ENCODE data around the gene TAF1. TPM values are rescaled to one million over a fixed set of nuclear protein-coding genes. Genes with fewer than 3 reads are reported as not detected.

TAF1 gene
- polyA plus RNA-seq, 1 of the 3 experiments (the other 2 are of a cell fraction), result 25.0 TPM

- no peak overlapping the region for H3K9ac ChIP-seq
- no peaks in the 10 kb centered on the region for H4K20me1 ChIP-seq (ENCODE audit: insufficient read depth)
- no peaks in the 10 kb centered on the region for H3K36me3 ChIP-seq (replicated peaks in 1 of 2; ENCODE audit: control insufficient read depth in 1 of 2, insufficient read depth in 2 of 2, low read length in 1 of 2)
- CTCF ChIA-PET, result no interaction called here
- H3K9me3 ChIP-seq, result no peaks in the 10 kb centered on the region
- TF ChIP-seq, protein P1, sequence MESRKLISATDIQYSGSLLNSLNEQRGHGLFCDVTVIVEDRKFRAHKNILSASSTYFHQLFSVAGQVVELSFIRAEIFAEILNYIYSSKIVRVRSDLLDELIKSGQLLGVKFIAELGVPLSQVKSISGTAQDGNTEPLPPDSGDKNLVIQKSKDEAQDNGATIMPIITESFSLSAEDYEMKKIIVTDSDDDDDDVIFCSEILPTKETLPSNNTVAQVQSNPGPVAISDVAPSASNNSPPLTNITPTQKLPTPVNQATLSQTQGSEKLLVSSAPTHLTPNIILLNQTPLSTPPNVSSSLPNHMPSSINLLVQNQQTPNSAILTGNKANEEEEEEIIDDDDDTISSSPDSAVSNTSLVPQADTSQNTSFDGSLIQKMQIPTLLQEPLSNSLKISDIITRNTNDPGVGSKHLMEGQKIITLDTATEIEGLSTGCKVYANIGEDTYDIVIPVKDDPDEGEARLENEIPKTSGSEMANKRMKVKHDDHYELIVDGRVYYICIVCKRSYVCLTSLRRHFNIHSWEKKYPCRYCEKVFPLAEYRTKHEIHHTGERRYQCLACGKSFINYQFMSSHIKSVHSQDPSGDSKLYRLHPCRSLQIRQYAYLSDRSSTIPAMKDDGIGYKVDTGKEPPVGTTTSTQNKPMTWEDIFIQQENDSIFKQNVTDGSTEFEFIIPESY (IDR thresholded peaks at IDR 0.05; ENCODE audit: borderline replicate concordance, low read depth), result no peak
- no peak for TF ChIP-seq USF2 (IDR thresholded peaks at IDR 0.05; ENCODE audit: borderline replicate concordance, low read depth, low read length)
- no peak for TF ChIP-seq EZH2phosphoT487 (IDR thresholded peaks at IDR 0.05; ENCODE audit: borderline replicate concordance, low read depth)
- TF ChIP-seq JUND (IDR thresholded peaks at IDR 0.05), result no peak
- no peak for TF ChIP-seq RAD21 (IDR thresholded peaks at IDR 0.05; ENCODE audit: low read length)
- no peak for TF ChIP-seq TEAD4 (IDR thresholded peaks at IDR 0.05; ENCODE audit: borderline replicate concordance, insufficient read depth)
- TF ChIP-seq NRF1 (IDR thresholded peaks at IDR 0.05; ENCODE audit: low read depth, low read length), result no peak
- TF ChIP-seq IRF3 (IDR thresholded peaks at IDR 0.05; ENCODE audit: low read depth, low read length), result no peak
- TF ChIP-seq RCOR1 (IDR thresholded peaks at IDR 0.05; ENCODE audit: low read length), result no peak
- TF ChIP-seq MXI1 (IDR thresholded peaks at IDR 0.05; ENCODE audit: low read depth, low read length), result no peak
- TF ChIP-seq GATA2 (CRISPR knock-in tag; IDR thresholded peaks at IDR 0.05), result no peak
- TF ChIP-seq FOXM1 (IDR thresholded peaks at IDR 0.05; ENCODE audit: low read depth), result no peak
- TF ChIP-seq ELF1 (IDR thresholded peaks at IDR 0.05), result no peak
- no peak for TF ChIP-seq CHD2 (IDR thresholded peaks at IDR 0.05; ENCODE audit: low read length, partially characterized antibody)
- no peak for TF ChIP-seq SIN3A (IDR thresholded peaks at IDR 0.05; ENCODE audit: borderline replicate concordance, low read depth, low read length)
- TF ChIP-seq YY1 (IDR thresholded peaks at IDR 0.05; ENCODE audit: low read depth), result no peak
- H3K4me1 ChIP-seq (ENCODE audit: control insufficient read depth in 1 of 2, insufficient read depth in 2 of 2, low read depth in 1 of 2, low read length in 1 of 2), result no peaks in the 10 kb centered on the region
- 49% methylated on average over 8 of the region's 8 CpGs for WGBS (ENCODE audit: low lambda C conversion rate)
- H3K79me2 ChIP-seq (ENCODE audit: insufficient read depth), result no peaks in the 10 kb centered on the region
- POLR2A ChIA-PET, result no interaction called here
- peaks cover 5% of the 10 kb centered on the region for H3F3A ChIP-seq (replicated peaks; ENCODE audit: insufficient read depth)
- H2AFZ ChIP-seq (ENCODE audit: low read depth), result no peak overlapping the region
- no peak overlapping the region for H3K27ac ChIP-seq (ENCODE audit: low read depth in 2 of 2, low read length in 1 of 2)
- H3K4me3 ChIP-seq (ENCODE audit: low read depth in 2 of 2, low read length in 1 of 2), result no peak overlapping the region
- H3K9me2 ChIP-seq, result no peaks in the 10 kb centered on the region
- no peaks in the 10 kb centered on the region; the same call in 1 of the 2 replicates for H3K27me3 ChIP-seq (ENCODE audit: insufficient read depth)
- DNase-seq, result no peak
- no peak overlapping the region for H3K4me2 ChIP-seq
Observed at GRCh38 chrX:71475785-71476540, 109.8 kb downstream of the TAF1 start.
